HG02610 (cell line): ENCODE data around the gene SLC28A1.
"Not testable (repeated sequence)": the region's sequence is repeated elsewhere in the genome, so short reads cannot be mapped to it uniquely, and the experiment has no call there.

Experiments
- ATAC-seq: cut with Tn5 transposase; IDR thresholded peaks from one replicate; pipeline ENCODE4 v1.9.1; 2021; ENCODE audit warnings: mild to moderate bottlenecking, moderate library complexity; ENCODE audit not compliant: unreplicated experiment

The SLC28A1 gene

DNA sequence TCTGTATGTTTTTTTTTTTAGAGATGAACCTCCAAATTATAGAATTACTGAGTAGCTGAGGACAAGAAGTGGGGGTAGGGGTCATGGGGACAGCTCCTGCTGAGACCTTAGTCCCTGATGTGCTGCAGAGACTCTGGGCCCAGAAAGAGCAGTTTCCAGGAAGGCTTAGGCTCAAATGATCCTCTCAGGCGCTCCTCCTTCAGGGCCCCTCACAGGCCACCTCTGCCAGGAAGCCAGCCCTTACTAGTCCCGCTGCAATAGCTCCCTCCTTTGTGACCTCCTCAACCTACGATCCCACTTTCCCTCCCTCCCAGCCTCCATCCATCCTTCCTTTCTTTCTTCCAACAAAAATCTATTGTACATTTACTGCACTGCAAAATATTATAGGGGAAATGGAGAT, 24.6 kb downstream of the SLC28A1 start:
- ATAC-seq: no peak

DNA sequence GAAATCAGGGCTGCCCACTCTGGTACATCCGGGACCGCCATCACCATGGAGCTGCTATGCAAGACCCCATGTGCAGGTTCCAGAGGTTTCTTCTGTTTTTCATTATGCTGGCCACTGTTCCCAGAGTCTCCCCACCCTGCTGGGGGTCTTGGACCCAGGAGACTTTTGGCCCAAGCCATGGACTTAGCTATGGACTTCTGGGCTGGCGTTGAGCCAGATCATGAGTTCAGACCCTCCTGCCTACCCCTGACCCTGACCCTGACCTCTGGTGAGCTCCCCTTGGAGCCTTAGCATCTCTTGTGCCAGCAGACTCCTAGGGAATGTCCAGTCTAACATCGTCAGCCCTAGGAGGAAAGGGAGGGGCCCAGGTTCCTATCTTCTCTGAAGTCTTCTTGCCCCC, 25.3 kb downstream of the SLC28A1 start:
- ATAC-seq: no peak

DNA sequence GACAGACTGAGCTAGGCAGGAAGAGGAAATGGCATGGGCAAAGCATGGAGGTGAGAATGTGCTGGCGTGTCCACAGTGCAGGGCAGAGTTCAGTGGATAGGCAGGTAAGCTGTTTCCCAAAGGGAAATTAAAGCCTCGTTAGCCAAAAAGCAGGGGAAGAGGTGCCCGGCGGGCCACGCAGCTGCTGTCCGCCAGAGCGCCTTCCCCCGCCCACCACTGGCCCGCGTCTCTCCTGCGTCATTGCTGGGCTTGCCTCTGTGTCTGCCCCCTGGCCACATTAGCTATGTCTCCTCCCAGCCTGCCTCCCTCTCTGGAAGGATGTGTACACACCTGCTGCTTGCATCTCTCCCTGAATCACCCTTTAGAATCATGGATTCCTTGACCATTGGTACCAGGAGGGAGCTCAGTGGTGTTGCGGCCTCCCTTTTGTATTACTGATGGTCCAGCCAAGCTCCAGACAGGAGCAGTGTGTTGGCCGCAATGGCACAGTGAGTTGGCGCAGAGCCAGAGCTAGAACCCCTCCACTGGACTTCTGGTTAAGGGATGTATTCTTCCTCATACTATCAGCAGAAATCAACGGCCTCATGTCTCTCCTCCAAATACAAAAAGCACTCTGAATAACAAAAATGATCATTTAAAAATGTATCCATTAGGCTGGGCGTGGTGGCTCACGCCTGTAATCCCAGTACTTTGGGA, 26.6 kb downstream of the SLC28A1 start:
- ATAC-seq: no peak

DNA sequence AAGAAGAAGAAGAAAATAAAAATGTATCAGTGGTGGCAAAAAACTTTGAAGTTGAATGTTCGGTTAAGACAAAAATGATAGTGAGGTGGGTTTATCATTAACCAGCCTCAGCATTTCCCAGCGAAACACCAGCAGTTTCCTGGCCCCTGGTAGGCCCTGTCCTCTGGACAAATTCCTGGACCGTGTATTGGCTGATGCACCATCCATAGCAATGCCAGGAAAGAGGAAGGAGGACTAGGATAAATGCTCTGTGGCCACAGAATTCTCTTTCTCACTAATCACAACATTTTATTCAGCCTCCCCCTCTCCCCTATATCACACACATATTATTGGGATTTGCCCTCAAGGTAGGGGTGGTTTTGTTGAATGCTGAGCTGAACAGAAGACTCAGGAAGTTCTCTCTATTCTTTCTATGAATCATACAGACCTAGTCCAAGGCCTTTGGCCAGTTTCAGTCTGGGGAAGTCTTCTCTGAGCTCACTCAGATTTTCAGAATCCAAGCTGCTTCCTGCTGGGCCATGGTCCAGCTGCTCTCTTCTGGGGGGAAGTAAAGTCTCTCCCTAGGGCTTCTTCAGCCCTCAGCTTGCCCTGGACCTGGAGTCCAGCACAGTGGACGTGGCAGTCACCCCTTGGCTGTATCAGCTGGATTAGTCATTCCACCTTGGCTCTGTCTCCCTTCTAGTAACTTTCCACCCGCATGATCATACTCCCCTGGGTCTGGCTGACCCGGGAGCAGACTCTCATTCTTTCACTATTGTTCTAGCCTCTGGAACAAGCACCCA, 27.6 kb downstream of the SLC28A1 start:
- no peak for ATAC-seq

DNA sequence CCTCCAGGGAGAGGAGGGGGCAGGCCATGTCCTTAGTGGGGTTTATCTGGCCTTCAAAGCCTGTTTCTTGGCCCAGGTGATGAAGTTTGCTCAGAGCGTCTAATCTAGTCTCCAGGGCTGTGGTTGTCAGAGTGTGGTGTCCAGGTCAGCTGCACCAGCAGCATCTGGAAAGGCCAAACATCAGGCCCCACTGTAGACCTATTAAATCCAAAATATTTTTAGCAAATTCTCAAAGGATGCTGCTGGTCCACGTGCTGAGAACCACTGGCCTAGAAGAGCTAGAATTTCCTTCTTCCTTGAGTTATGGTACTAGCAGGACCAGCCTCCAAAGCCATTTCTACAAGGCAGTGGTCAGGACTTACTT, 28.9 kb downstream of the SLC28A1 start:
- no peak for ATAC-seq

DNA sequence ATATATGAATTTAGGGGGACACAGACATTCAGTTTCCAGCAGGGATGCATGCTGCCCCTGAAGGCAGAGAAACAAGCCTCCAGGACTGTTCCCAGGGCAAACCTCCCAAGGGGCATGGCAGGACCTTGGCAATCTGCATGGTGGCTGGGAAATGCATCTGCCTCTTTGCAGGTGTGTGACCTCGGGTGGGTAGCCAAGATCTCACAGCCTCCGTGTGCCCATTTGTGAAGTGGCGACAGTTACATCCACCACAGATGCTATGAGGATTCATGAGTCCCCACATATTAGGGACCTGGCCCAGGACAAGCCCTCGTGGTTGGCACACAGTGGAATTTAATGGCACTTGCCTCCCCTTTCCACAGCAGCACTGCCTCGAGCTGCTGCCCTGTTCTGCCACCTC, 29.9 kb downstream of the SLC28A1 start:
- ATAC-seq: no peak

DNA sequence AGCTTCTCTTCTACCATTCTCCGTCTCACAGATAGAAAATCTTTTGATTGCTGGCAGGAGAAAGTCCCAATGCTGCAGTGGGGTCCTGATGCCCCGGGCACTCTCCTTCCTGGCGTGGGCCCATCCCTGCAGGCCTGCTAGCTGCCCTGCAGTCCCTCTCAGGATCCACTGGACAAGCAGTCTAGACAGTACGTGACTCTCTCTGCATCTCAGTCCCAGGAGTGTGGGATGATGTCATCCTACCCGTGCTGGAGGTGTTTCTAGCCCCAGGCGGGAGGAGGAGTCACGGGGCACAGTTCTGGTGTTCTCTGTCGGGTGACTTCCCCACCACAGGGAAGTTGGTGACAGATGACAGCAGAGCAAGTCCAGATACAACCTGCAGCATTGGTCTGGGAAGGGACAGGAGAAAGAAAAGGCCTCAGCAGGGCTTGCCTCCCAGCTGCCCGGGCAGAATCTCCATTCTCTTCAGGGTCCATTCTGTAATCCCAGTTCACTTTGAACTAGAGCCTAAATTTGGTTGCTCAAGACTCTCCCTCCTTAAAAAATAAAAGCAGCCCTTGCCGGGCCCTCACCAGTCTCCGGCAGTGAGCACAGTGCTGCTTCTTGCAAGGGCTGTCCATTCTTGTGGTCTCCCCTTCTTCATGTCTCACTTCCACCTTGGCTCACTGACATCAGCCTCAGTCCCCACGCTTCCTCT, 30.6 kb downstream of the SLC28A1 start:
- ATAC-seq: peak; percentile 96

DNA sequence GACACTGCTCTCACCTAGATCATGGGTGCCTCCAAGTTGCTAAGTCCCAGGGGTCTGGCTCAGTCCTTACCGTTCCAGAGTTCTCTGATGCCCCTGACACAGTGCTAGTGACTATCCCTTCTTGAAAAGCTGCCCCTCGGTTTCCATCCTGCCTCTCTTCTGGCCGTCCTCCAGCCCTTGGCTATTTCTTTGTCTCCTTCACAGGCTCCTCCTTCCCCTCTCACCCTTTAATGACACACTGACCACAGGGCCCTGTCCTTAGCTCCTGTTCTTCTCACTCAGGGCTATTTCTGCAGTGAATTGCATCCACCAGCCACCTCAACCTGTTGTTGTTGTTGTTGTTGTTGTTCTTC, 31.1 kb downstream of the SLC28A1 start:
- no peak for ATAC-seq

DNA sequence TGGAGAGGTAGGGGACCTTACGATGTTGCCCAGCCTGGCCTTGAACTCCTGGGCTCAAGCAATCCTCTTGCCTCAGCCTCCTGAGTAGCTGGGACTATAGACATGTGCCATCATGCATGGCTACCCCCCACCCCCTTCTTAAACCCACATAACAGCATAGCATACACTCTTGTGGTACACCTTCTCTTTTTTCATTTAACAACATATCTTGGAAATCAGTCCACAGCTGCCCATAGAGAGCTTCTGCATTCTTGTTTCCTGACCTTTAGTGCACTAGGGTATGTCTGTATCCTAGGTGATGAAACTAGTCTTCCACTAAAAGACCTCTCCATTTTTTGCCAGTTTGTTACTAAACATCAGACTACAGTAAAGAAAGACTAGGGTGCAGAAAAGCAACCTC, 33.0 kb downstream of the SLC28A1 start:
- ATAC-seq: no peak

DNA sequence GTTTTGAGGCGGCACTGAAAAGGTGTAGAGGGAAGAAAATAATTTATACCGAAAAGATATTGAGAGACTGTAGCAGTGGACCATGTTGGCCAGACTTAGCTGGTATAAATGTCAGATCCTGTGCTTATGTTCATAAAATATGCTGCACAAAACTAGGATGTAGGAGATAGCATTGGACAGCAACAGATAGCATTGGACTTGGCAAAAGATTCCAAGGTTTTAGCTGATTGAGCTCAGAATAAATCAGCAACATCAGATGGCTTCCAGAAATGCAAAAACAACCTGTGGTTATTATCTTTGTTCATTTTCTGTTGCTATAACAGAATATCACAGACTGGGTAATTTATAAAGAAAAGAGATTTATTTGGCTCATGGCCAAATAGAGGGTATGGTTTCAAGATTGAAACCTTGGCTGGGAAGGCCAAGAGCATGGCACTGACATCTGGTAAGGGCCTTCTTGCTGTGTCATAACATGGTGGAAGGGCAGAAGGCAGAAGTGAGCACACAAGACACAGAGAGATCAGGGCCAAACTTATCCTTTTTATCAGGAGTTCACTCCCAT, 34.7 kb downstream of the SLC28A1 start:
- no peak for ATAC-seq

DNA sequence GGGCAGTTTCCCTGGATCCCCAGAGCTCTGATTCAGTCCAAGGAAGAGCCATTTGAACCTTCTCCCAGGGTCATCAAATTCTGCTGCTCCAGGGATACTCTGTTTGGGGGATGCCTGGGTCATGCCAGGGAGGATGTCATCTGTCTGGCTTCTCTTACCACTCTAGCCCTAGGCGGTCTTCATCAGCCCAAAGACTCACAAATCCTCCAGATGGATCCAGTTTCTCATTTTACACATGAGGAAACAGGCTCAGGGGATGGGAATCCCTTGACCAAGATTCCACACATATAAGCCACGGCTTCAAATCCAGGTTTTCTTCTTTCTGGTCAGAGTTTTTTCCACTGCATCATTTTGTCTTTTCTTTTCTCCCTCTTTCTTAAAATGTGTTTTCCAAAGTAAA, 36.7 kb downstream of the SLC28A1 start:
- ATAC-seq: no peak

DNA sequence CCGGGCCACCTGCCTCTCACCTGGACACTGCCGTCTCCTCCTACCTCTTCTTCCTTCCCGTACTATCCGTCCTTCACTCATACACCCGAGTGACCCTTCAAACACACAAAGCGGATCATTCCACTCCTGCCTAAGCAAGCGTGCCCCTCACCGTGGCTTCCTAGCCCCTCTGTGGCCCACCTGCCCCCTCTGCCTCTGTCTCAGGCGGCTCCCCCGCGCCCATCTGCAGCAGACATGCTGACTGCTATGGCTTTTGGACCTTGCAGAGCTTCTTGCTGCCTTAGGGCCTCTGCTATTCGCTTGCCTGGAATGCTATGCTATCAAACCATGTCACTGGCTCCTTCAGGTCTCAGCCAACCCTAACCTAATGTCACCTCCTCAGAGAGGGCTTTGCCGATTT, 38.1 kb downstream of the SLC28A1 start:
- ATAC-seq: no peak

DNA sequence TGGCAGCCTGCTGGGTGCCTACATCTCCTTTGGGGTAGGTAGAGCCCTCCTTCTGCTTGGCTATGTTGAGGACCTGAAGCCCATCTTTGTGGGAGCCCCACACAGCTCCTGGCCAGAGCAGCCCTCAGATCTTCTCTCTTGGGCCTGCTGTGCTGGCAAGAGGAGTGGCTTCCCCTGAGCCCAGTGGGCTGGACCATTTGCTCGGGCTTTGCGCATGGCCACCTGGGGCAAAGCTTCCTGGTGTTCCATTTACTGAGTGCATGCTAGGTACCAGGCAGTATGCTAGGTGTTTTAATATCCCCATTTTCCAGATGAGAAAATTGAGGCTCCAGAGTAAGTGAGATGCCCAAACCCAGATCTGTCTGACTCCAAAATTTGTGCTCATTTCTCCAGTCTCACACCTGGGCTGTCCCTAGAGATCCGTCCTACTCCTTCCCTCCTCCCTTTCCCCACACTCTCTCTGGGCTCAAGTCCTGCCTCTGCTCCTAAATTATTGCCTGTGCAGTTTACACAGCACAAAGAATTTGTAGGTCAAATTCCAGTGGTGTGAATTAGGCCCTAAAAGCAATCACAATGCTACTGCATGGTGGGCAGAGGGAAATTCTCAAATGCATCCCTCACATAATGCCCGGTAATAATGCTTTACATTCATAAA, 39.7 kb downstream of the SLC28A1 start:
- ATAC-seq: no peak

DNA sequence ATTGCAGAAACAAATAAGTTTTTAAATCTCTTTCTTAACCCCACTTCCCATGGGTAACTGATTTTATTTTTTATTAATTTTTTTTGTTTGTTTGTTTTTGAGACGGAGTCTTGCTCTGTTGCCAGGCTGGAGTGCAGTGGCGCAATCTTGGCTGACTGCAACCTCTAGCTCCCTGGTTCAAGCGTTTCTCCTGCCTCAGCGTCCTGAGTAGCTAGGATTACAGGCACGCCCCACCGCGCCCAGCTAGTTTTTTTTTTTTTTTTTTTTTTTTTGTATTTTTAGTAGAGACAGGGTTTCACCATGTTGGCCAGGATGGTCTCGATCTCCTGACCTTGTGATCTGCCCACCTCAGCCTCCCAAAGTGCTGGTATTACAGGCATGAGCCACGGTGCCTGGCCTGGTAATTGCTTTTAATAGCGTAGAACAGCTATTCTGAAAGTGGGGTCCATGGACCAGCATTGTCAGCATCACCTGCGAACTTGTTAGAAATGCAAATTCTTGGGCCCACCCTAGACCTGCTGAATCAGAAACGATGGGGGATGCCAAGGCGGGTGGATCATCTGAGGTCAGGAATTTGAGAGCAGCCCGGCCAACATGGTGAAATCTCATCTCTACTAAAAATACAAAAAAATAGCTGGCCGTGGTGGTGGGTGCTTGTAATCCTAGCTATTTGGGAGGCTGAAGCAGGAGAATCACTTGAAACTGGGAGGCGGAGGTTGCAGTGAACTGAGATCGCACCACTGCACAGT, 40.5 kb downstream of the SLC28A1 start:
- not testable (repeated sequence) for ATAC-seq

DNA sequence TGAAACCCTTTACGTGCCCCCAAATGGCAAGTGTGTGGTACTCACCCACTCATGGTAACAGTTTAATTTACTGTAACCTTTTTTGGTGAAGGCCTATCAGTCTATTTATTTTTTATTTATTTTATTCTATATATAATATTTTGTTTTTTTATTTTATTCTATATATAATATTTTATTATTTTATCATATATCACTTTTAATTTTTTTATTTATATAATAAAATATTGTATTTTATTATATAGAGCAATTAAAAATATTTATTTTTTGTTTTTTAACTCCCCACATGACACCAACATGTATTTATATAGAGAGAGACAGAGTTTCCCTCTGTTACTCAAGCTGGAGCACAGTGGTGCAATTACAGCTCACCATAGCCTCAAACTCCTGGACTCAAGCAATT, 41.4 kb downstream of the SLC28A1 start:
- ATAC-seq: no peak

DNA sequence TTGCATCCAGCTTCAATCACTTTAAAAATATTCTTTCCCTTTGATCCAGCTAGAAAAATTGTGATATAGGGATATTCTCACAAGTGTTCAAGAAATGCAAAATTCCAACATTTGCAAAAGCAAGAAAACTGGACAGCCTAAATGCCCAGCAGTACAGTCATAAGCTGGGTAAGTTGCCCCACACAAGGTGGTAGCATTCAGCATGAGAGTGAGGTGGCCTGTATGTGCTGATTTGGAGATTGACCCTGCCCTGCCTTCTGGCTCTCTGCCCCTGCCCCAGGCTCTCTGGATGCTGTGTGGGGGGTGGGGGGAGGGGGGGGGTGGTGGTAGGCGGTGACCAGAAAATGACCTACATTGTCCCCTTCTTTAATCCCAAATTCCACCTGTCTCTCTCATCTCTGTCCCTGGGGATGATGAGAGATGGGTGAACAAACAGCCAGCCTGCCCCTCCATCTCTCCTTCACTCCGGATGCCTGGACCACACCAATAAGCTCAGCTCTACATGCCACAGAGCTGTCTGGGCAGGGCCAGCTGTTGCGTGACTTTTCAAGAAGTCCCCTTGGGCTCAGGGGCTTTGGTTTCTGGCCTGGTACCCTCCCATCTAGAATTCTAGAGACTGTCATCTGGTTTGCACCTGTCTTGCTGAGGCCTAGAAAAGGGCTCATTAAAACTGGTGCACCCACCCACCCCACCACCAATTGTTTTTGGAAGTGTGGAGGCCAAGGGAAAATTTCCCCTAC, 42.2 kb downstream of the SLC28A1 start:
- no peak for ATAC-seq

DNA sequence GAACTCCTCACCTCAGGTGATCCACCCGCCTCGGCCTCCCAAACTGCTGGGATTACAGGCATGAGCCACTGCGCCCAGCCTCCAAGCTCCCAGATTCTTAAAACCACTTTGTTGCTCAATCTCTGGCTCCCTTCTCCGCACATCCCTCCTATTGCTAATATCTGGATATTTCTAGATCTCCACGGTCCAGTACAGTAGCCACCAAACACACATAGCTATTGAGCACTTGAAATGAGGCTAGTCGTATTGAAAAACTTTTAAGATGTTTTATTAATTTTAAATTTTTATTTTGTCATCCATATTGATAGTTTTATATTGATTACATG, 44.3 kb downstream of the SLC28A1 start:
- ATAC-seq: no peak

DNA sequence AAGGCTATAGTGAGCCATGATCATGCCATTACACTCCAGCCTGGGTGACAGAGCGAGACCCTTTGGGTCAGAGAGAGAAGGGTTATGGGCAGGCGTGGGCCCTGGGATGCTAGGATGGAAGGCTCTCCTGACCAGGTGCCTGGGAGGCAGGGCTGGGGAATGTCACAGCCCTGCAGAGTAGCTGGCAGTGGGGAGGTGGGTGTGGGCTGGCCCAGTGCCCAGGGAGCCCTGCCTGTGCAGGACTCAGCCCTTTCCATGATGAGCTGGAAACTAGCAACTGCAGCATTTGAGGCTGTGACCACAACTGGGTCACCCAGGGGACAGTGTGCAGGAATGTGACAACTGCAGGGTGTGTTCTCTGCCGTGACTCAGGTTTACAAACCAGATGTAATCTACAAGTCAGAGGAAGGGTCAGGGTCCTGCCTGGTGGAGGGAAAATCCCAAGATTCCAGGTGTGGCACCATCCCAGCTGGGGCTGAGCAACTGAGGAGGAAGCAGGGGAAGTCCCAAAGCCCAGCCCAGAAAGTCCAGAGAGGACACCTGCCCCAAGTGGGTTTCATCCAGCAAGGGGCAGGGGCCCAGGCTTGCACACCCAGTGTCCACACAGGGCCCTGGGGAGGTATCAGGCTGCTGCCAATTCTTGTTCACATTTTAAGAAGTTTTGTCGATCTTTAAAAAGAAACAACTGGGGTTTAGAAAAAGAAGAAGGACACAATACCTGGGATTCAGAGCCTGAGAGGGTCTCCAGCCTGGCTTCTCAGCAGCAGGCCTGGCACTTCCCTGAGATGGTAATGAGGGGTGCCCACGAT, 45.5 kb downstream of the SLC28A1 start:
- no peak for ATAC-seq
